ENCODE measurements around the gene GPBAR1. TPM values are rescaled to one million over a fixed set of nuclear protein-coding genes. Genes with fewer than 3 reads are reported as not detected.

Gene GPBAR1
- total and polyA plus RNA-seq, 2 donors (not counting 1 experiment from before 2014, with no cell fraction given) = 0.66 to 0.81 TPM

GRCh38 chr2:218217360-218218267 is 43.2 kb upstream of the GPBAR1 start:
- peak; percentile 59 for ATAC-seq (ENCODE audit: low read depth)
- WGBS (ENCODE audit: insufficient coverage) = under 1% methylated on average over 40 of the region's 47 CpGs
- peak overlapping the region; percentile 62 for H2AFZ ChIP-seq (ENCODE audit: insufficient read depth, low read depth, low read length, poor library complexity, severe bottlenecking)
- no peaks in the 10 kb centered on the region for H3K27me3 Mint-ChIP-seq
- H3K27me3 ChIP-seq (replicated peaks in 1 of 4; ENCODE audit: control extremely low read depth in 1 of 4, control insufficient read depth in 3 of 4, insufficient read depth in 4 of 4, low read length in 3 of 4) = no peaks in the 10 kb centered on the region
- peaks cover 50% of the 10 kb centered on the region for H3K4me1 Mint-ChIP-seq
- H3K36me3 ChIP-seq (replicated peaks in 1 of 2; ENCODE audit: control extremely low read depth in 1 of 2, control insufficient read depth in 1 of 2, extremely low read depth in 1 of 2, insufficient read depth in 2 of 2, low read length in 1 of 2) = peaks cover 0 to 19% of the 10 kb centered on the region in 2 experiments
- TF ChIP-seq EZH2 (IDR thresholded peaks at IDR 0.05; ENCODE audit: borderline replicate concordance, insufficient read depth, low read depth, low read length, poor library complexity, severe bottlenecking) (no peak), CTCF (IDR thresholded peaks at IDR 0.05) (no peak)
- H4K20me1 ChIP-seq (ENCODE audit: control insufficient read depth, insufficient read depth, low read length, poor library complexity, severe bottlenecking) = peaks cover 37% of the 10 kb centered on the region
- H3K4me2 ChIP-seq (replicated peaks; ENCODE audit: low read depth, low read length, poor library complexity, severe bottlenecking) = peak overlapping the region; percentile 79
- H3K27ac Mint-ChIP-seq = peak overlapping the region; percentile 94
- peak overlapping the region; percentile 100 for H3K9ac ChIP-seq (ENCODE audit: low read length)
- peaks cover 44 to 53% of the 10 kb centered on the region in 2 donors for H3K4me1 ChIP-seq (ENCODE audit: control insufficient read depth in 2 of 2, insufficient read depth in 2 of 2, low read length in 2 of 2)
- H3K27ac ChIP-seq (ENCODE audit: low read length in 2 of 2) = peak overlapping the region; percentile 95 to 99
- intact Hi-C loops (cut with micrococcal nuclease) = loop anchor here (1.0 to 5.0 kb wide), 10 partner anchors 40 to 1170 kb away; partner anchors contain the start of genes AAMP, CNOT9, CNPPD1 and DNPEP
- H3K9me3 Mint-ChIP-seq (ENCODE audit: insufficient read depth) = no peaks in the 10 kb centered on the region
- peak overlapping the region; percentile 93 to 99 (median 97) for H3K4me3 ChIP-seq (ENCODE audit: control extremely low read depth in 1 of 5, extremely low read depth in 1 of 5, insufficient read depth in 1 of 5, low read depth in 2 of 5, low read length in 4 of 5)
- CTCF ChIA-PET = interaction anchor here (1.1 to 1.9 kb wide), 4 partner anchors 8 to 55 kb away, joined by 4 to 16 read pairs (median 5); partner anchors contain the start of gene CXCR1
- no peaks in the 10 kb centered on the region for H3K9me3 ChIP-seq (ENCODE audit: control extremely low read depth in 1 of 3, control insufficient read depth in 2 of 3, insufficient read depth in 1 of 3, low read length in 2 of 3)
- H3K79me2 ChIP-seq (ENCODE audit: control insufficient read depth, insufficient read depth, low read length) = peaks cover 73% of the 10 kb centered on the region
- POLR2A ChIA-PET = interaction anchor here (2.8 kb wide), 1 partner anchor 53 kb away, joined by 11 read pairs; the partner anchor contains the start of genes AAMP and PNKD
- H3K4me3 Mint-ChIP-seq = peak overlapping the region; percentile 90
- DNase-seq = peak; percentile 80
